ENCODE data around the gene CDC42BPB.

- TF ChIP-seq CTCF (IDR thresholded peaks at IDR 0.05; ENCODE audit: insufficient read depth, low read depth, low read length) (no peak), EZH2 (IDR thresholded peaks at IDR 0.05; ENCODE audit: insufficient read depth, low read length) (no peak)
Observed at GRCh38 chr14:102908766-102909455, 148.4 kb downstream of the CDC42BPB start.
